B cell (primary cell): ENCODE data around the gene CDH2. TPM values are rescaled to one million over a fixed set of nuclear protein-coding genes. Genes with fewer than 3 reads are reported as not detected.

Experiments
- ATAC-seq: fragments of 200-7000 bp; cut with Tn5 transposase; one replicate; pipeline ENCODE4 v1.10.0; 2021; ENCODE audit warnings: low read depth, mild to moderate bottlenecking, moderate number of reproducible peaks, moderate library complexity
- CTCF ChIA-PET: fragments of 350-600 bp; sonication (Branson Sonifier 250); formaldehyde crosslinking; loops from one replicate; lab custom pipeline; 2021; ENCODE audit warnings: antibody characterized with exemption, inconsistent platforms; lab: Charles Lee
- POLR2A ChIA-PET: fragments of 350-600 bp; sonication (Branson Sonifier 250); formaldehyde crosslinking; loops from one replicate; lab custom pipeline; 2021; ENCODE audit warnings: antibody characterized with exemption; lab: Charles Lee
- DNase-seq: peaks from one replicate; pipeline ENCODE4 v3.0.0; 2013
- H2AFZ ChIP-seq: 2 replicates; pipeline ENCODE4 v1.6.1; 2012; ENCODE audit warnings: mild to moderate bottlenecking, low read depth, low read length; ENCODE audit not compliant: insufficient read depth, poor library complexity, severe bottlenecking
- H3K27ac ChIP-seq, 2 donors: 1 replicate in 1 of 2; 2 replicates in 1 of 2; pipeline ENCODE4 v1.5.1; 2012 to 2013; ENCODE audit warnings: low read length in 2 of 2, mild to moderate bottlenecking in 2 of 2, moderate library complexity in 1 of 2
- H3K27me3 ChIP-seq, 4 experiments: fragments of 200-600 bp in 1 of 4; sonication (generic) in 1 of 4; replicated peaks in 1 of 4; 1 replicate in 2 of 4; 2 replicates in 2 of 4; pipeline versions ENCODE4 v1.6.1 to v1.7.0; 2013 to 2016; ENCODE audit warnings: low read length in 3 of 4, mild to moderate bottlenecking in 2 of 4, mixed read lengths in 1 of 4, moderate library complexity in 1 of 4; ENCODE audit not compliant: insufficient read depth in 4 of 4, control insufficient read depth in 3 of 4; ENCODE audit errors: control extremely low read depth in 1 of 4
- H3K36me3 ChIP-seq, 2 experiments: replicated peaks in 1 of 2; 1 replicate in 1 of 2; 2 replicates in 1 of 2; pipeline versions ENCODE4 v1.6.1 to v1.7.1; 2013; ENCODE audit warnings: low read length in 1 of 2; ENCODE audit not compliant: insufficient read depth in 2 of 2, control insufficient read depth in 1 of 2; ENCODE audit errors: control extremely low read depth in 1 of 2, extremely low read depth in 1 of 2
- H3K4me1 ChIP-seq, 2 donors: fragments of 200-600 bp in 1 of 2; sonication (generic) in 1 of 2; 1 replicate in 1 of 2; 2 replicates in 1 of 2; pipeline versions ENCODE4 v1.5.1 to v1.6.1; 2013 to 2017; ENCODE audit warnings: low read length in 2 of 2; ENCODE audit not compliant: control insufficient read depth in 2 of 2, insufficient read depth in 2 of 2
- H3K4me2 ChIP-seq: replicated peaks from 2 replicates; pipeline ENCODE3; 2012; ENCODE audit warnings: mild to moderate bottlenecking, low read depth, low read length; ENCODE audit not compliant: poor library complexity, severe bottlenecking
- H3K4me3 ChIP-seq, 5 experiments: fragments of 200-600 bp in 1 of 5; sonication (generic) in 1 of 5; 1 replicate in 3 of 5; 2 replicates in 2 of 5; pipeline versions ENCODE4 v1.5.1 to v1.7.0; 2011 to 2016; ENCODE audit warnings: low read length in 4 of 5, mild to moderate bottlenecking in 4 of 5, low read depth in 2 of 5, control low read depth in 1 of 5, moderate library complexity in 1 of 5; ENCODE audit not compliant: insufficient read depth in 1 of 5; ENCODE audit errors: control extremely low read depth in 1 of 5, extremely low read depth in 1 of 5
- H3K79me2 ChIP-seq: fragments of 200-600 bp; sonication (generic); one replicate; pipeline ENCODE4 v1.6.0; 2016; ENCODE audit warnings: low read length; ENCODE audit not compliant: control insufficient read depth, insufficient read depth
- H3K9ac ChIP-seq: fragments of 200-600 bp; sonication (generic); 2 replicates; pipeline ENCODE4 v1.6.1; 2017; ENCODE audit warnings: mild to moderate bottlenecking, low read length, moderate library complexity
- H3K9me3 ChIP-seq, 3 donors: one replicate each; pipeline versions ENCODE4 v1.6.1 to v1.7.1; 2013; ENCODE audit warnings: low read length in 2 of 3; ENCODE audit not compliant: control insufficient read depth in 2 of 3, insufficient read depth in 1 of 3; ENCODE audit errors: control extremely low read depth in 1 of 3
- H4K20me1 ChIP-seq: 2 replicates; pipeline ENCODE4 v1.6.0; 2012; ENCODE audit warnings: mild to moderate bottlenecking, low read length; ENCODE audit not compliant: insufficient read depth, control insufficient read depth, poor library complexity, severe bottlenecking
- H3K27ac Mint-ChIP-seq: one replicate; pipeline ENCODE4 v1.8.0; 2021; ENCODE audit warnings: mixed read lengths
- H3K27me3 Mint-ChIP-seq: one replicate; pipeline ENCODE4 v1.8.0; 2021; ENCODE audit warnings: mixed read lengths
- H3K4me1 Mint-ChIP-seq: one replicate; pipeline ENCODE4 v1.8.0; 2021; ENCODE audit warnings: mixed read lengths
- H3K4me3 Mint-ChIP-seq: one replicate; pipeline ENCODE4 v1.8.0; 2021; ENCODE audit warnings: mixed read lengths
- H3K9me3 Mint-ChIP-seq: one replicate; pipeline ENCODE4 v1.8.0; 2022; ENCODE audit warnings: mixed read lengths; ENCODE audit not compliant: insufficient read depth
- EZH2 ChIP-seq: IDR thresholded peaks from 2 replicates; pipeline ENCODE4 v1.6.1; 2012; ENCODE audit warnings: borderline replicate concordance, low read depth, mild to moderate bottlenecking, moderate library complexity, low read length; ENCODE audit not compliant: insufficient read depth, poor library complexity, severe bottlenecking
- WGBS: methylation state at CpG from one replicate; pipeline ENCODE4 v1.1.5; 2013; ENCODE audit warnings: missing lambda C conversion rate; ENCODE audit not compliant: insufficient coverage; 5-methylcytosine and 5-hydroxymethylcytosine counted together
- intact Hi-C: fragments of 100-400 bp; cut with micrococcal nuclease; formaldehyde crosslinking; loops from one replicate; pipeline ENCODE4 v1.10.0; 2022
- polyA plus RNA-seq: library from polyadenylated mRNA; depleted of rRNA; stranded (reverse); fragments of >200 nt; gene quantifications from 2 replicates; pipeline ENCODE4 v1.2.3, GENCODE V29; 2012
- total RNA-seq, 2 donors: library from RNA; stranded (reverse); fragments of 120-200 nt in 1 of 2; gene quantifications; 1 replicate in 1 of 2; 2 replicates in 1 of 2; pipeline versions ENCODE4 v1.2.3 to v1.2.4, GENCODE V29; 2013 to 2022
- TF ChIP-seq, protein P1 (sequence below): fragments of 200-600 bp; IDR thresholded peaks from one replicate; pipeline ENCODE4 v1.8.0; 2022; ENCODE audit warnings: antibody characterized with exemption, mild to moderate bottlenecking

Gene CDH2
- total and polyA plus RNA-seq, 2 donors (not counting 1 experiment from before 2014, with no cell fraction given), result not detected

DNA sequence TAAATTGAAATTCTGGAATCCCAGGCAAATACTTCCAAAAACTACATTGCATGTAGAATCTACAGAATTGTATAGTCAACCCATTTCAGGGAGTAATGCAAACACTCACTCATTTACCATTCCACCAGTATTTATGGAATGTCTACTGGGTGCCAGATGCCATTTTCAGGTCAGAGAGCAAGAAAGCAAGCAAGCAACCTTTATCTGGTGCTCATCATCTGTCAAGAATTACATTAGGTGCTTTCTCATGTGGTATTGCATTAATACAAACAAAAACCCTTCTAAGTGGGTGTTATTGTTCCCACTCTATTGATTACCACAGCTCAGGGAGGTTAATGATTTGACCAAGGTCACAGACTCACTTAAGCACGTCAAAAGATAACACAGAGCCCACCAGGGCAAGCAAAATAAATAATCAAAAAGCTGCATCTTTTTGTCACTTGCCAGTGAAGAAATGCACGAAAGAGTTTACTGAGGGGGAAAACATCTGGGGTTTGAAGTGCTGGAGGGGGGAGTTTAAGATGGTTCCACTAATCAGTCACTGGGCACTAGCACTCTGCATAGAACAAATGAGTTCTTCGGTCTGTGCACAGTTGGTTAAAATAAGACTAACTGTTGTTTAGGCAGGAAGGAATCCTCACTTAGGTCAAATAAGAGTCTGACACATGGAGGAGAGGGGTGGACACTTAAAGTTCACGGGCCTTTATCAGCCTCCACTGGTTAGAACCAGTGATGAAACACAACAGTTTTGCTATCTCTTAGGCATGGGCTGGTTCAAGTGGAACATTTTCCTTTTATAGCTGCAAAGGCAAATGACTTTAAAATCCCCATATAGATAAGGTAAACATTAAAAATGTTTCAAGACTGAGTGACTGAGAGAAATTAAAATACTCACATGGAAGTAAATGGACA is 208.8 kb downstream of the CDH2 start:
- ChIA-PET CTCF (no interaction called here), POLR2A (no interaction called here)
- no peaks in the 10 kb centered on the region for H3K4me1 ChIP-seq
- no peak overlapping the region for H3K4me3 ChIP-seq
- no peaks in the 10 kb centered on the region for H3K36me3 ChIP-seq
- no peak overlapping the region for H3K27ac ChIP-seq
- no peak for TF ChIP-seq EZH2
- Mint-ChIP-seq H3K9me3 (peaks cover 12% of the 10 kb centered on the region), H3K27me3 (no peaks in the 10 kb centered on the region), H3K27ac (no peak overlapping the region), H3K4me3 (no peak overlapping the region), H3K4me1 (no peaks in the 10 kb centered on the region)
- no peak overlapping the region for H3K4me2 ChIP-seq
- H3K27me3 ChIP-seq, result no peaks in the 10 kb centered on the region
- H3K79me2 ChIP-seq, result no peaks in the 10 kb centered on the region
- H2AFZ ChIP-seq, result no peak overlapping the region
- no peak overlapping the region for H3K9ac ChIP-seq
- 83% methylated on average over 1 of the region's 4 CpGs for WGBS
- H3K9me3 ChIP-seq, result peaks cover 0 to 3% (median 0%) of the 10 kb centered on the region in 3 donors
- H4K20me1 ChIP-seq, result no peaks in the 10 kb centered on the region
- DNase-seq (no peak), ATAC-seq (no peak)
- intact Hi-C loops, result no loop called here

DNA sequence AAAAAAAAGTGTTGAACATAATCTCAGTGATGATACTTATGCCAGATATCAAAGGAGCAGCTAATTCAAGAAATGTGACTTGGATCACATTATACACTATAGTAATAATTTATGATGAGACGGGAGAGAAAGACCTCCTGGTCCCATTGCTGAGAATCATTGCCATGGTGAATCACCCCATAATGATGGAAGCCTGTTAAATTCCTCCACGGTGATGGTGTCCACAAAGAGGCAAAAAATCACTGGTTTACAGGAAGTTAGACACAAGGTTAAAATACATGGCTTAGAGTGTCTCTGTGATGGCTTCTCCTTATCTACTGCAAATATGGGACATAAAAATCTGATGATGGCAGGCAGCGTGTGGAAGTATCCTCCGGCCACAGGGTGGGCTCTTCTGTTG is 210.0 kb downstream of the CDH2 start:
- Histone ChIP-seq H3K4me3 (no peak overlapping the region), H2AFZ (no peak overlapping the region), H3K4me2 (no peak overlapping the region), H3K79me2 (no peaks in the 10 kb centered on the region), H3K27ac (no peak overlapping the region), H4K20me1 (no peaks in the 10 kb centered on the region), H3K9ac (no peak overlapping the region), H3K27me3 (no peaks in the 10 kb centered on the region), H3K4me1 (no peaks in the 10 kb centered on the region), H3K9me3 (peaks cover 0 to 3% (median 0%) of the 10 kb centered on the region in 3 donors), H3K36me3 (no peaks in the 10 kb centered on the region)
- ChIA-PET CTCF (no interaction called here), POLR2A (no interaction called here)
- WGBS, result 60% methylated on average over 1 of the region's 4 CpGs
- H3K4me3 Mint-ChIP-seq, result no peak overlapping the region
- no peaks in the 10 kb centered on the region for H3K4me1 Mint-ChIP-seq
- ATAC-seq (no peak), DNase-seq (no peak)
- peaks cover 12% of the 10 kb centered on the region for H3K9me3 Mint-ChIP-seq
- H3K27me3 Mint-ChIP-seq, result no peaks in the 10 kb centered on the region
- no peak overlapping the region for H3K27ac Mint-ChIP-seq
- TF ChIP-seq, protein P1, sequence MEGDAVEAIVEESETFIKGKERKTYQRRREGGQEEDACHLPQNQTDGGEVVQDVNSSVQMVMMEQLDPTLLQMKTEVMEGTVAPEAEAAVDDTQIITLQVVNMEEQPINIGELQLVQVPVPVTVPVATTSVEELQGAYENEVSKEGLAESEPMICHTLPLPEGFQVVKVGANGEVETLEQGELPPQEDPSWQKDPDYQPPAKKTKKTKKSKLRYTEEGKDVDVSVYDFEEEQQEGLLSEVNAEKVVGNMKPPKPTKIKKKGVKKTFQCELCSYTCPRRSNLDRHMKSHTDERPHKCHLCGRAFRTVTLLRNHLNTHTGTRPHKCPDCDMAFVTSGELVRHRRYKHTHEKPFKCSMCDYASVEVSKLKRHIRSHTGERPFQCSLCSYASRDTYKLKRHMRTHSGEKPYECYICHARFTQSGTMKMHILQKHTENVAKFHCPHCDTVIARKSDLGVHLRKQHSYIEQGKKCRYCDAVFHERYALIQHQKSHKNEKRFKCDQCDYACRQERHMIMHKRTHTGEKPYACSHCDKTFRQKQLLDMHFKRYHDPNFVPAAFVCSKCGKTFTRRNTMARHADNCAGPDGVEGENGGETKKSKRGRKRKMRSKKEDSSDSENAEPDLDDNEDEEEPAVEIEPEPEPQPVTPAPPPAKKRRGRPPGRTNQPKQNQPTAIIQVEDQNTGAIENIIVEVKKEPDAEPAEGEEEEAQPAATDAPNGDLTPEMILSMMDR, result no peak
- TF ChIP-seq EZH2, result no peak
- intact Hi-C loops, result no loop called here
